ENCODE data around the gene ONECUT1. TPM values are rescaled to one million over a fixed set of nuclear protein-coding genes. Genes with fewer than 3 reads are reported as not detected.

Gene ONECUT1
- total RNA-seq, 4 donors from 2014 or later = not detected

GRCh38 chr15:52788099-52788986 lies 1.8 kb downstream of the ONECUT1 start:
- peaks cover 35 to 78% (median 39%) of the 10 kb centered on the region in 3 donors for H3K4me1 ChIP-seq
- peaks cover 52 to 100% (median 63%) of the 10 kb centered on the region in 4 donors for H3K27me3 ChIP-seq
- WGBS, 2 donors = 8 to 10% methylated on average over 34 to 41 of the region's 58 CpGs
- intact Hi-C loops (cut with DNase I) = loop anchor here (10.0 kb wide), 1 partner anchor 926 kb away; no protein-coding TSS in a partner anchor
- no peak overlapping the region for H3K4me3 ChIP-seq
- H3K27ac ChIP-seq = no peak overlapping the region
- H3K9me3 ChIP-seq = no peaks in the 10 kb centered on the region
- no peak for DNase-seq
- no peaks in the 10 kb centered on the region for H3K36me3 ChIP-seq
- TF ChIP-seq CTCF (IDR thresholded peaks at IDR 0.05) (no peak), POLR2A (IDR thresholded peaks at IDR 0.05) (no peak)

GRCh38 chr15:52787549-52788098 lies 2.5 kb downstream of the ONECUT1 start:
- DNase-seq = no peak
- peaks cover 52 to 100% (median 68%) of the 10 kb centered on the region in 4 donors for H3K27me3 ChIP-seq
- H3K9me3 ChIP-seq = no peaks in the 10 kb centered on the region
- no peak overlapping the region for H3K27ac ChIP-seq
- H3K36me3 ChIP-seq = no peaks in the 10 kb centered on the region
- 0 to 15% methylated on average over 1 to 7 of the region's 27 CpGs for WGBS, 2 donors
- no peak overlapping the region for H3K4me3 ChIP-seq
- no peak for TF ChIP-seq POLR2A (IDR thresholded peaks at IDR 0.05)
- TF ChIP-seq CTCF (IDR thresholded peaks at IDR 0.05) = no peak
- peaks cover 35 to 82% (median 39%) of the 10 kb centered on the region in 3 donors for H3K4me1 ChIP-seq
- intact Hi-C loops (cut with DNase I) = loop anchor here (10.0 kb wide), 1 partner anchor 927 kb away; no protein-coding TSS in a partner anchor

GRCh38 chr15:52787123-52787503 lies 3.0 kb downstream of the ONECUT1 start:
- intact Hi-C loops (cut with DNase I) = loop anchor here (10.0 kb wide), 1 partner anchor 928 kb away; no protein-coding TSS in a partner anchor
- DNase-seq = no peak
- no peak overlapping the region for H3K4me3 ChIP-seq
- peaks cover 35 to 82% (median 39%) of the 10 kb centered on the region in 3 donors for H3K4me1 ChIP-seq
- TF ChIP-seq POLR2A (IDR thresholded peaks at IDR 0.05) (no peak), CTCF (IDR thresholded peaks at IDR 0.05) (no peak)
- H3K27ac ChIP-seq = no peak overlapping the region
- peaks cover 52 to 100% (median 68%) of the 10 kb centered on the region in 4 donors for H3K27me3 ChIP-seq
- no CpG with 5 or more reads among the region's 24 CpGs for WGBS, 2 donors
- no peaks in the 10 kb centered on the region for H3K9me3 ChIP-seq
- no peaks in the 10 kb centered on the region for H3K36me3 ChIP-seq

- intact Hi-C loops (cut with DNase I) = loop anchor here (10.0 kb wide), 1 partner anchor 928 kb away; no protein-coding TSS in a partner anchor
- Histone ChIP-seq H3K27me3 (peaks cover 52 to 100% (median 67%) of the 10 kb centered on the region in 4 donors), H3K36me3 (no peaks in the 10 kb centered on the region), H3K9me3 (no peaks in the 10 kb centered on the region), H3K4me1 (peaks cover 35 to 82% (median 39%) of the 10 kb centered on the region in 3 donors), H3K27ac (no peak overlapping the region), H3K4me3 (no peak overlapping the region)
- TF ChIP-seq CTCF (IDR thresholded peaks at IDR 0.05) (no peak), POLR2A (IDR thresholded peaks at IDR 0.05) (no peak)
- no peak for DNase-seq
- 0 to 10% methylated on average over 1 to 2 of the region's 28 CpGs for WGBS, 2 donors
Measured at GRCh38 chr15:52786436-52787122, 3.6 kb downstream of the ONECUT1 start.

Data from esophagus squamous epithelium (tissue), 5 donors.